Lung (tissue), 12 donors: ENCODE results near the gene NCBP3. TPM values are rescaled to one million over a fixed set of nuclear protein-coding genes. Genes with fewer than 3 reads are reported as not detected.
A peak's percentile ranks its signal among the peaks of the same experiment; 100 is the strongest.

ENCODE experiments used
- ATAC-seq: fragments of 200-7000 bp; cut with Tn5 transposase; one replicate; pipeline ENCODE4 v1.9.1; 2020; ENCODE audit warnings: moderate number of reproducible peaks; ENCODE audit not compliant: insufficient read depth, low FRiP score
- DNase-seq, 3 donors: peaks; one replicate each; pipeline ENCODE4 v3.0.0-alpha.2; 2013 to 2017
- H3K27ac ChIP-seq, 2 donors: one replicate each; pipeline ENCODE4 v1.5.1; 2013; ENCODE audit warnings: mild to moderate bottlenecking in 2 of 2, moderate library complexity in 2 of 2, control low read depth in 1 of 2, inconsistent platforms in 1 of 2, low read depth in 1 of 2, low read length in 1 of 2
- H3K27me3 ChIP-seq, 3 donors: one replicate each; pipeline ENCODE4 v1.5.1; 2013; ENCODE audit warnings: low read length in 2 of 3; ENCODE audit not compliant: control insufficient read depth in 3 of 3, insufficient read depth in 3 of 3
- H3K36me3 ChIP-seq, 4 donors: one replicate each; pipeline ENCODE4 v1.5.1; 2013; ENCODE audit warnings: low read length in 4 of 4, mild to moderate bottlenecking in 1 of 4, moderate library complexity in 1 of 4; ENCODE audit not compliant: control insufficient read depth in 4 of 4, insufficient read depth in 4 of 4
- H3K4me1 ChIP-seq, 5 donors: one replicate each; pipeline ENCODE4 v1.5.1; 2013; ENCODE audit warnings: low read length in 5 of 5, mild to moderate bottlenecking in 2 of 5, moderate library complexity in 1 of 5; ENCODE audit not compliant: control insufficient read depth in 5 of 5, insufficient read depth in 5 of 5
- H3K4me3 ChIP-seq: one replicate; pipeline ENCODE4 v1.5.1; 2013; ENCODE audit warnings: mild to moderate bottlenecking, control low read depth, moderate library complexity
- H3K9ac ChIP-seq, 2 donors: one replicate each; pipeline ENCODE4 v1.5.1; 2013; ENCODE audit warnings: low read length in 2 of 2, control low read depth in 1 of 2; ENCODE audit not compliant: insufficient read depth in 1 of 2
- H3K9me3 ChIP-seq, 4 donors: one replicate each; pipeline ENCODE4 v1.5.1; 2013; ENCODE audit warnings: low read length in 3 of 4, mild to moderate bottlenecking in 1 of 4, moderate library complexity in 1 of 4; ENCODE audit not compliant: control insufficient read depth in 4 of 4, insufficient read depth in 3 of 4
- WGBS, 2 donors: extraction: QIAGEN DNeasy Blood & Tissue Kit; methylation state at CpG; one replicate each; pipeline ENCODE4 v1.1.7; 2013; 5-methylcytosine and 5-hydroxymethylcytosine counted together
- polyA plus RNA-seq, 2 donors: library from polyadenylated mRNA; stranded (reverse); fragments of 200-250 nt; gene quantifications; one replicate each; pipeline ENCODE4 v1.2.1, GENCODE V29; 2013
- total RNA-seq, 2 donors: library from RNA; depleted of rRNA in 1 of 2; stranded (reverse); fragments of >200 nt in 1 of 2; gene quantifications; one replicate each; pipeline ENCODE4 v1.2.1, GENCODE V29; 2014 to 2021
- TF ChIP-seq, protein P1 (sequence below): IDR thresholded peaks from 2 replicates; pipeline ENCODE4 v1.5.1; 2012; ENCODE audit warnings: mild to moderate bottlenecking; ENCODE audit errors: control extremely low read depth, extremely low read depth
- donor health status: control.
- donor health status: control.
- donor health status: Bipolar disorder and iron deficiency.
- donor health status: healthy.
- donor health status: DM: yes; HTN: yes; CAD: no.

The NCBP3 gene
- total and polyA plus RNA-seq, 4 donors = 15.9 to 49.4 (median 26.0) TPM

DNA sequence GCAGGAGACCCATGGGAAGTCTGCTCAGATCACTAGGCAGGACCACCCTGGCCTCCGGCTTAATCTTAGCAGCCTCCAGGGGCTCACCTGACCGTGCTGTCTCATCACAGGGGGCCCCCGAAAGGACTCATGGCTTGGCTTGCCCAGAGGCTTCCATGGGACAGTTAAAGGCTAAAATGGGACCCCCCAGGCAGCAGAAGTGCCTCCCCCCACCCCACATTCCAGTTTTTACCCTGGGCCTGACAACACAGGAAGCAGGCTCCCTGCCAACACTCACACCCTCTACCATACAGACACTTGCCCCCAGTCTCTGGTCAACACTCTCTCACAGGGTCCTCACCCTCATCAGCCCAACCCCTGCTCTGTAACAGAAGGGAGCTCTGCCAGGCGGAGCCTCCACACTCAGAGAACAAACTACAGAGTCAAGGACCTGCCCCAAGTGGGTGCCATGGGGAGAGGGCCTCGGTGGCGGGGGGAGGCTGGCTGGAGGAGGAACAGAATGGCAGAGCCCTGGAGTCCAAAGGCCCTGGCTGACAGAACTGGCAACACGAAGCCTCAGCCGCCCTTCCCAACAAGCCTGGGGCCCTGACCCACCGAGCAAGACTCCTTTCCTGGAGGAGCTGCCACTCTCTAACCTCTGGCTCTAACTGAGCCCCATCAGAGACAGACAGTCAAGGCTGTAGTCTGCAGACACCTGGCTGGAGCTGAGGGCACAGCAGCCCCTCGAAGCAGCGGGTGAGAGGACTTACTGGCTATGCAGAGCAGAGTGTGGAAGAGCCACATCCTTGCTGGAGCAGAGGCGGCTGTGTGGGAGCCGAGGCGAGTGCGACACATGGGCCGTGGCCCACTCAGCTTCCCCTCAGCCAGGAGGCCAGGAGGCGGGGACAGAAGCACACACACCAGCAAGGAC lies 45.4 kb downstream of the NCBP3 start, which contains the start of gene ITGAE:
Gene ITGAE (minus strand): TSS at position 827 of the 910 bp plus-strand sequence. CDS start 44 bp downstream, at position 783.
- 61 to 70% methylated on average over 17 of the region's 17 CpGs for WGBS, 2 donors
- TF ChIP-seq, protein P1, sequence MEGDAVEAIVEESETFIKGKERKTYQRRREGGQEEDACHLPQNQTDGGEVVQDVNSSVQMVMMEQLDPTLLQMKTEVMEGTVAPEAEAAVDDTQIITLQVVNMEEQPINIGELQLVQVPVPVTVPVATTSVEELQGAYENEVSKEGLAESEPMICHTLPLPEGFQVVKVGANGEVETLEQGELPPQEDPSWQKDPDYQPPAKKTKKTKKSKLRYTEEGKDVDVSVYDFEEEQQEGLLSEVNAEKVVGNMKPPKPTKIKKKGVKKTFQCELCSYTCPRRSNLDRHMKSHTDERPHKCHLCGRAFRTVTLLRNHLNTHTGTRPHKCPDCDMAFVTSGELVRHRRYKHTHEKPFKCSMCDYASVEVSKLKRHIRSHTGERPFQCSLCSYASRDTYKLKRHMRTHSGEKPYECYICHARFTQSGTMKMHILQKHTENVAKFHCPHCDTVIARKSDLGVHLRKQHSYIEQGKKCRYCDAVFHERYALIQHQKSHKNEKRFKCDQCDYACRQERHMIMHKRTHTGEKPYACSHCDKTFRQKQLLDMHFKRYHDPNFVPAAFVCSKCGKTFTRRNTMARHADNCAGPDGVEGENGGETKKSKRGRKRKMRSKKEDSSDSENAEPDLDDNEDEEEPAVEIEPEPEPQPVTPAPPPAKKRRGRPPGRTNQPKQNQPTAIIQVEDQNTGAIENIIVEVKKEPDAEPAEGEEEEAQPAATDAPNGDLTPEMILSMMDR = no peak
- Histone ChIP-seq H3K9me3 (peaks cover 0 to under 1% (median 0%) of the 10 kb centered on the region in 4 donors), H3K27me3 (no peaks in the 10 kb centered on the region), H3K4me3 (no peak within 1 kb of the TSS), H3K27ac (peak within 1 kb of the TSS in 1 of 2 donors; percentile 30), H3K9ac (no peak within 1 kb of the TSS), H3K36me3 (peaks cover 0 to 3% (median under 1%) of the 10 kb centered on the region in 4 donors), H3K4me1 (peaks cover 0 to 14% (median 5%) of the 10 kb centered on the region in 5 donors)
- ATAC-seq (no peak), DNase-seq (peak; percentile 20 to 42 (median 37))

GRCh38 chr17:3799181-3799945 lies 46.7 kb downstream of the NCBP3 start:
- H3K9me3 ChIP-seq = peaks cover 0 to 2% (median 0%) of the 10 kb centered on the region in 4 donors
- 80% methylated on average over 12 of the region's 12 CpGs for WGBS, 2 donors
- H3K9ac ChIP-seq = no peak overlapping the region
- TF ChIP-seq, protein P1 = no peak
- H3K27ac ChIP-seq = peak overlapping the region in 1 of 2 donors; percentile 26
- ATAC-seq (no peak), DNase-seq (no peak)
- no peaks in the 10 kb centered on the region for H3K27me3 ChIP-seq
- no peaks in the 10 kb centered on the region for H3K36me3 ChIP-seq
- no peak overlapping the region for H3K4me3 ChIP-seq
- peaks cover 0 to 14% (median 5%) of the 10 kb centered on the region in 5 donors for H3K4me1 ChIP-seq

DNA sequence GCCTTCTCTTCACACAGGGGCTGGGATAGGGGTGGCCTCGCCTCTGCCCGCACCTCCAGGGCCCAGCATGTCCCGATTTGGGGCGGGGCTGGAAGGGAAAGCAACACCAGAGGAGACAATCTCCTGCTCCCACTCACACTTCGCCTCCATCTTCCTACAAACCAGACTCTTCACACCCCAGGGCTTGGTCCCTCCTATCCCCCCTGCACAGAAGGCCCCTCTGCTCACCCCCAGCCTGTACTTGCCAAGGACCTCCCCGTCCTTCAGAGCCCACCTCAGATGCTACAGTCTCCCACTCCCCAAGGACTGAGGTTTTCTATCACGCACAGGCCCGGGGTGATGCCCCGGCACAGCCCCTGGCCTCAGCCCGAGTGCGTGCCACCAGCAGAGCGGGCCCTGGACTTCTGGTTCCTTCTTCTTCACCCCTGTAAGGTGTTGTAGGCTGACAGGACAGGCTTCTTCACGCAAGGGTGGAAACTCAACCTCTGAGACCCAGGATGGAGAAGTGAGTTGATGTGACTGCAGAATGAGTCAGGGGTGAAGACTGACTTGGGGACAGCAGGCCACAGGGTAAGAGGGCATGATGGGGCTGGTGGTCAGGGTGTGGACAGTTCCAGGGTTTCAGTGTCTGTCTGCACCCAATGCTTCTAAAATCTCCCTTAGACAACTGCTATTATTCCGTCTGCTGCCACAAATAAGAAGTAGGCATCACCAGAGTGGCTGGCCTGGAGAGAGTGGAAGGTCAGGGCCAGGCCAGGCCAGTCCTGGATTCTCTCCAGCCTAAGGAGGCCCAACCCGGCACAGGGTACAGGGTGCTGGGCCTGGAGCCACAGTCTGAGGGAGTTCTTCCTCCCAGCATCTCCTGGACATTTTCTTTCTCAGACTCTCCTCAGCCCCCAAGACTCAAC lies 47.5 kb downstream of the NCBP3 start:
- Histone ChIP-seq H3K4me1 (peaks cover 0 to 14% (median 5%) of the 10 kb centered on the region in 5 donors), H3K27ac (peak overlapping the region in 1 of 2 donors; percentile 26), H3K9me3 (peaks cover 0 to 2% (median 0%) of the 10 kb centered on the region in 4 donors), H3K27me3 (no peaks in the 10 kb centered on the region), H3K9ac (no peak overlapping the region), H3K36me3 (no peaks in the 10 kb centered on the region), H3K4me3 (no peak overlapping the region)
- TF ChIP-seq, protein P1 = no peak
- DNase-seq = no peak
- WGBS, 2 donors = 77 to 83% methylated on average over 15 of the region's 15 CpGs
- peak; percentile 36 for ATAC-seq
